KMS-11 (cell line): ENCODE data around the gene SCN4B.

Experiments
- H2AFZ ChIP-seq: fragments of 200-600 bp; sonication (generic); 2 replicates; pipeline ENCODE4 v1.6.1; 2016; ENCODE audit warnings: antibody characterized with exemption, mixed run types, low read depth
- H3K27ac ChIP-seq: fragments of 200-600 bp; sonication (generic); 2 replicates; pipeline ENCODE4 v1.6.1; 2016; ENCODE audit warnings: mild to moderate bottlenecking, mixed run types
- H3K27me3 ChIP-seq: fragments of 200-600 bp; sonication (generic); 2 replicates; pipeline ENCODE4 v1.6.1; 2017; ENCODE audit warnings: mild to moderate bottlenecking, low read depth, mixed run types, moderate library complexity; ENCODE audit not compliant: insufficient read depth
- H3K36me3 ChIP-seq: fragments of 200-600 bp; sonication (generic); 2 replicates; pipeline ENCODE4 v1.6.1; 2017; ENCODE audit warnings: mild to moderate bottlenecking, mixed run types; ENCODE audit not compliant: insufficient read depth
- H3K4me1 ChIP-seq: fragments of 200-600 bp; sonication (generic); 2 replicates; pipeline ENCODE4 v1.6.1; 2016; ENCODE audit warnings: mild to moderate bottlenecking, low read depth, mixed run types; ENCODE audit not compliant: poor library complexity, severe bottlenecking
- H3K4me2 ChIP-seq: fragments of 200-600 bp; sonication (generic); 2 replicates; pipeline ENCODE4 v1.7.0; 2016; ENCODE audit warnings: mild to moderate bottlenecking, mixed run types
- H3K4me3 ChIP-seq: fragments of 200-600 bp; sonication (generic); IDR thresholded peaks from 2 replicates; pipeline ENCODE4 v1.6.1; 2017; ENCODE audit warnings: low read depth, low read length, mixed read lengths; ENCODE audit not compliant: insufficient read depth
- H3K79me2 ChIP-seq: fragments of 200-600 bp; sonication (generic); 2 replicates; pipeline ENCODE4 v1.6.1; 2016; ENCODE audit warnings: low read depth, mixed run types; ENCODE audit not compliant: insufficient read depth
- H3K9ac ChIP-seq: fragments of 200-600 bp; sonication (generic); 2 replicates; pipeline ENCODE4 v1.6.1; 2016; ENCODE audit warnings: mild to moderate bottlenecking, mixed run types
- H4K20me1 ChIP-seq: fragments of 200-600 bp; sonication (generic); 2 replicates; pipeline ENCODE4 v1.6.1; 2016; ENCODE audit warnings: mild to moderate bottlenecking, mixed run types; ENCODE audit not compliant: insufficient read depth
- TF ChIP-seq, protein P1 (sequence below): fragments of 200-600 bp; sonication (generic); conservative IDR thresholded peaks from 2 replicates; pipeline ENCODE4 v1.6.1; 2017; ENCODE audit warnings: low read depth, mild to moderate bottlenecking, antibody characterized with exemption, low read length, moderate library complexity, mixed read lengths

The SCN4B gene

DNA sequence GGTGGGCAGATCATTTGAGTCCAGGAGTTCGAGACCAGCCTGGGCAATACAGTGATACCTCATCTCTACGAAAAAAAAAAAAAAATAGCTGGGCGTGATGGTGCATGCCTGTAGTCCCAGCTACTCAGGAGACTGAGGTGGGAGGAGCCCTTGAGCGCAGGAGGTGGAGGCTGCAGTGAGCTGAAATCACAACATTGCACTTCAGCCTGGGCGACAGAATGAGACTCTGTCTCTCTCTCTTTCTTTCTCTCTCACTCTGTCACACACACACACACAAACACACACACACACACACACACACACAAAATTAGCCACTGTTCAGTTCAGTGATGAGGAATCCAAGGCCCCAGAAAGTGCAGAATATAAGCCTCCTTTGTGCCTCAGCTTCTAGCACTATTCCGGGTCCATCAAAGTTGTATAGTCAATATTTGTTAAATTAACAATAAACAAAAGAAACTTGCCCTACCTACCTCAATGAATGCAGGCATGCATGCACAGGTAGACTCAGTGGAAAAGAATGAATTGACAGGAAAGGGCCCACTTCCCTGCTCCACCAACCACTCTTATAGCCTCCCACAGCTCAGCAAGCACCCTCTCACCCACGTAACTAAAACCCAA lies 62.0 kb downstream of the SCN4B start:
- no peak overlapping the region for H3K27ac ChIP-seq
- H4K20me1 ChIP-seq = no peaks in the 10 kb centered on the region
- no peak overlapping the region for H3K4me2 ChIP-seq
- H3K9ac ChIP-seq = no peak overlapping the region
- no peak overlapping the region for H3K4me3 ChIP-seq
- TF ChIP-seq, protein P1, sequence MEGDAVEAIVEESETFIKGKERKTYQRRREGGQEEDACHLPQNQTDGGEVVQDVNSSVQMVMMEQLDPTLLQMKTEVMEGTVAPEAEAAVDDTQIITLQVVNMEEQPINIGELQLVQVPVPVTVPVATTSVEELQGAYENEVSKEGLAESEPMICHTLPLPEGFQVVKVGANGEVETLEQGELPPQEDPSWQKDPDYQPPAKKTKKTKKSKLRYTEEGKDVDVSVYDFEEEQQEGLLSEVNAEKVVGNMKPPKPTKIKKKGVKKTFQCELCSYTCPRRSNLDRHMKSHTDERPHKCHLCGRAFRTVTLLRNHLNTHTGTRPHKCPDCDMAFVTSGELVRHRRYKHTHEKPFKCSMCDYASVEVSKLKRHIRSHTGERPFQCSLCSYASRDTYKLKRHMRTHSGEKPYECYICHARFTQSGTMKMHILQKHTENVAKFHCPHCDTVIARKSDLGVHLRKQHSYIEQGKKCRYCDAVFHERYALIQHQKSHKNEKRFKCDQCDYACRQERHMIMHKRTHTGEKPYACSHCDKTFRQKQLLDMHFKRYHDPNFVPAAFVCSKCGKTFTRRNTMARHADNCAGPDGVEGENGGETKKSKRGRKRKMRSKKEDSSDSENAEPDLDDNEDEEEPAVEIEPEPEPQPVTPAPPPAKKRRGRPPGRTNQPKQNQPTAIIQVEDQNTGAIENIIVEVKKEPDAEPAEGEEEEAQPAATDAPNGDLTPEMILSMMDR = no peak
- no peaks in the 10 kb centered on the region for H3K27me3 ChIP-seq
- H3K4me1 ChIP-seq = peaks cover 14% of the 10 kb centered on the region
- H2AFZ ChIP-seq = no peak overlapping the region
- H3K36me3 ChIP-seq = no peaks in the 10 kb centered on the region
- H3K79me2 ChIP-seq = no peaks in the 10 kb centered on the region

DNA sequence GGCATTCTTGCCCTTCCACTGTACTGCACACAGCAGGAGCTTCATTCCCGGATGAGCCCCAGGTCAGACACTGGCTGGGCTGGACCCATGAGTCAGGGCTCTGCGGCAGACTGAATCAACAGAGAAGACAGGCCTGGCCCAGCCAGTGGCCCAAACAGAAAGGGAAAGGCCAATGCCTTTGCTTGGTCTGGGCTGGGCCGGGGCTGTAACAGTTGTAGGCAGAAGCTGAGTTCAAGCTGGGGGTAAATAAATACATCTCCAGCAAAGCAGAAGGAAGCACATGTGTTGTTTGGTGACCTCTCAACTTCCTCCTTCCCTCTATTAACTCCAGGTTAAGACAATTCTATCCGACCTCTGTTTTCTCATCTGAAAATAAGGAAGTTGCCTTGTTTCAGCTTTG lies 64.1 kb downstream of the SCN4B start:
- H3K27me3 ChIP-seq = no peaks in the 10 kb centered on the region
- no peak overlapping the region for H3K4me2 ChIP-seq
- no peak overlapping the region for H3K9ac ChIP-seq
- no peaks in the 10 kb centered on the region for H3K79me2 ChIP-seq
- H2AFZ ChIP-seq = no peak overlapping the region
- TF ChIP-seq, protein P1 = no peak
- H3K4me1 ChIP-seq = peaks cover 27% of the 10 kb centered on the region
- no peaks in the 10 kb centered on the region for H3K36me3 ChIP-seq
- no peak overlapping the region for H3K27ac ChIP-seq
- H4K20me1 ChIP-seq = no peaks in the 10 kb centered on the region
- H3K4me3 ChIP-seq = no peak overlapping the region

- no peak overlapping the region for H3K4me2 ChIP-seq
- no peak overlapping the region for H3K4me3 ChIP-seq
- H3K4me1 ChIP-seq = peaks cover 27% of the 10 kb centered on the region
- no peaks in the 10 kb centered on the region for H3K79me2 ChIP-seq
- no peaks in the 10 kb centered on the region for H3K36me3 ChIP-seq
- TF ChIP-seq, protein P1 = no peak
- peak overlapping the region; percentile 76; the same call in 1 of the 2 replicates for H3K27ac ChIP-seq
- no peak overlapping the region for H2AFZ ChIP-seq
- H3K9ac ChIP-seq = no peak overlapping the region
- H3K27me3 ChIP-seq = no peaks in the 10 kb centered on the region
- H4K20me1 ChIP-seq = no peaks in the 10 kb centered on the region
Measured at GRCh38 chr11:118087931-118088330, 64.7 kb downstream of the SCN4B start.

GRCh38 chr11:118086913-118087768 lies 65.5 kb downstream of the SCN4B start, which contains the start of gene SMIM35:
Gene SMIM35 (minus strand): TSS chr11:118086963. CDS start chr11:118086757, 206 bp downstream.
- Histone ChIP-seq H3K27me3 (no peaks in the 10 kb centered on the region), H3K9ac (peak within 1 kb of the TSS; percentile 51; the same call in 1 of the 2 replicates), H3K36me3 (no peaks in the 10 kb centered on the region), H2AFZ (no peak within 1 kb of the TSS; the same call in 1 of the 2 replicates), H3K79me2 (no peaks in the 10 kb centered on the region), H4K20me1 (no peaks in the 10 kb centered on the region), H3K27ac (peak within 1 kb of the TSS; percentile 76), H3K4me3 (no peak within 1 kb of the TSS), H3K4me1 (peaks cover 27% of the 10 kb centered on the region), H3K4me2 (peak within 1 kb of the TSS; percentile 33; the same call in 1 of the 2 replicates)
- TF ChIP-seq, protein P1 = no peak
